Mononuclear cell (primary cell): ENCODE data around the gene PNLDC1. TPM values are rescaled to one million over a fixed set of nuclear protein-coding genes. Genes with fewer than 3 reads are reported as not detected.
"Not testable (repeated sequence)": the region's sequence is repeated elsewhere in the genome, so short reads cannot be mapped to it uniquely, and the experiment has no call there.

Experiments used
- H3K27me3 ChIP-seq: 2 replicates; pipeline ENCODE4 v1.6.0; 2011; ENCODE audit warnings: low read length, control low read depth; ENCODE audit not compliant: insufficient read depth
- H3K4me1 ChIP-seq: 2 replicates; pipeline ENCODE4 v1.5.1; 2011; ENCODE audit warnings: mild to moderate bottlenecking, low read length, control low read depth; ENCODE audit not compliant: insufficient read depth
- H3K4me3 ChIP-seq: 2 replicates; pipeline ENCODE4 v1.5.1; 2011; ENCODE audit warnings: mild to moderate bottlenecking, low read length, moderate library complexity
- H3K9me3 ChIP-seq: 2 replicates; pipeline ENCODE4 v1.5.1; 2011; ENCODE audit warnings: low read depth, mild to moderate bottlenecking, control low read depth, low read length
- total RNA-seq: library from RNA; depleted of rRNA; stranded (reverse); fragments of >200 nt; gene quantifications from one replicate; pipeline ENCODE4 v1.2.3, GENCODE V29; 2012

The PNLDC1 gene
- total RNA-seq, 1 donor: 0.10 TPM

- Histone ChIP-seq H3K4me3 (no peak overlapping the region), H3K27me3 (no peaks in the 10 kb centered on the region), H3K9me3 (no peaks in the 10 kb centered on the region), H3K4me1 (no peaks in the 10 kb centered on the region)
These were observed 44.9 kb downstream of the PNLDC1 start for GRCh38 chr6:159844737-159845645.

GRCh38 chr6:159848552-159848951 is 48.5 kb downstream of the PNLDC1 start:
- H3K9me3 ChIP-seq, H3K4me3 ChIP-seq, H3K27me3 ChIP-seq, H3K4me1 ChIP-seq: not testable (repeated sequence)

GRCh38 chr6:159849851-159850250 is 49.8 kb downstream of the PNLDC1 start:
- H3K9me3 ChIP-seq, H3K27me3 ChIP-seq, H3K4me3 ChIP-seq, H3K4me1 ChIP-seq: not testable (repeated sequence)

GRCh38 chr6:159852877-159853276 is 52.8 kb downstream of the PNLDC1 start:
- peaks cover 9% of the 10 kb centered on the region for H3K9me3 ChIP-seq
- H3K27me3 ChIP-seq: peaks cover 2% of the 10 kb centered on the region
- H3K4me3 ChIP-seq: no peak overlapping the region
- H3K4me1 ChIP-seq: no peaks in the 10 kb centered on the region

- H3K4me3 ChIP-seq: no peak overlapping the region
- peaks cover 3% of the 10 kb centered on the region for H3K27me3 ChIP-seq
- H3K9me3 ChIP-seq: peaks cover 9% of the 10 kb centered on the region
- no peaks in the 10 kb centered on the region for H3K4me1 ChIP-seq
These were observed 53.7 kb downstream of the PNLDC1 start for GRCh38 chr6:159853754-159854153.

- Histone ChIP-seq H3K27me3 (peaks cover 3% of the 10 kb centered on the region), H3K4me1 (no peaks in the 10 kb centered on the region)
These were observed 54.9 kb downstream of the PNLDC1 start for GRCh38 chr6:159854959-159855358.

GRCh38 chr6:159858259-159858658 is 58.2 kb downstream of the PNLDC1 start:
- Histone ChIP-seq H3K4me3 (no peak overlapping the region), H3K27me3 (peaks cover 3% of the 10 kb centered on the region), H3K4me1 (peaks cover 11% of the 10 kb centered on the region), H3K9me3 (peaks cover 9% of the 10 kb centered on the region)

More at GRCh38 chr6:159854959-159855358, 54.9 kb downstream of the PNLDC1 start:
- Histone ChIP-seq H3K4me3 (no peak overlapping the region), H3K9me3 (peaks cover 9% of the 10 kb centered on the region)

GRCh38 chr6:159860482-159860881 is 60.4 kb downstream of the PNLDC1 start:
- Histone ChIP-seq H3K27me3 (peaks cover 3% of the 10 kb centered on the region), H3K9me3 (peaks cover 9% of the 10 kb centered on the region), H3K4me3 (no peak overlapping the region), H3K4me1 (peaks cover 11% of the 10 kb centered on the region)

GRCh38 chr6:159862103-159862502 is 62.0 kb downstream of the PNLDC1 start:
- Histone ChIP-seq H3K4me1 (peaks cover 11% of the 10 kb centered on the region), H3K4me3 (no peak overlapping the region), H3K27me3 (peaks cover 3% of the 10 kb centered on the region)

GRCh38 chr6:159863341-159863740 is 63.3 kb downstream of the PNLDC1 start:
- H3K4me3 ChIP-seq, H3K9me3 ChIP-seq, H3K27me3 ChIP-seq: not testable (repeated sequence)
- peaks cover 11% of the 10 kb centered on the region for H3K4me1 ChIP-seq

More at GRCh38 chr6:159862103-159862502, 62.0 kb downstream of the PNLDC1 start:
- H3K9me3 ChIP-seq: peaks cover 6% of the 10 kb centered on the region

- Histone ChIP-seq H3K4me3 (no peak overlapping the region), H3K9me3 (no peaks in the 10 kb centered on the region), H3K27me3 (no peaks in the 10 kb centered on the region), H3K4me1 (peaks cover 11% of the 10 kb centered on the region)
These were observed 65.3 kb downstream of the PNLDC1 start for GRCh38 chr6:159865226-159865920.

- Histone ChIP-seq H3K4me1 (peaks cover 9% of the 10 kb centered on the region), H3K4me3 (no peak overlapping the region), H3K27me3 (no peaks in the 10 kb centered on the region), H3K9me3 (no peaks in the 10 kb centered on the region)
These were observed 66.5 kb downstream of the PNLDC1 start for GRCh38 chr6:159866286-159867247.
